Endodermal cell (in vitro differentiated cells): Measurements from ENCODE around the gene CFAP221. TPM values are rescaled to one million over a fixed set of nuclear protein-coding genes. Genes with fewer than 3 reads are reported as not detected.

Experiments used
- DNase-seq: peaks from one replicate; pipeline ENCODE4 v3.0.0-alpha.2; 2017
- H3K27ac ChIP-seq: 2 replicates; pipeline ENCODE4 v1.5.1; 2013; ENCODE audit warnings: mild to moderate bottlenecking, low read depth, low read length, moderate library complexity
- H3K27me3 ChIP-seq: 2 replicates; pipeline ENCODE4 v1.6.1; 2013; ENCODE audit warnings: mild to moderate bottlenecking, low read length, moderate library complexity; ENCODE audit not compliant: insufficient read depth, control insufficient read depth, poor library complexity, severe bottlenecking
- H3K36me3 ChIP-seq: 2 replicates; pipeline ENCODE4 v1.7.0; 2013; ENCODE audit warnings: mild to moderate bottlenecking, low read length, moderate library complexity; ENCODE audit not compliant: control insufficient read depth, insufficient read depth
- H3K4me1 ChIP-seq: one replicate; pipeline ENCODE4 v1.7.0; 2013; ENCODE audit warnings: low read length; ENCODE audit not compliant: control insufficient read depth, insufficient read depth
- H3K4me3 ChIP-seq: 2 replicates; pipeline ENCODE4 v1.5.1; 2013; ENCODE audit warnings: mild to moderate bottlenecking, low read length, moderate library complexity
- H3K9ac ChIP-seq: 2 replicates; pipeline ENCODE4 v1.6.1; 2013; ENCODE audit warnings: mild to moderate bottlenecking, low read length, moderate library complexity; ENCODE audit not compliant: poor library complexity, severe bottlenecking; ENCODE audit errors: extremely low read depth
- H3K9me3 ChIP-seq: 2 replicates; pipeline ENCODE4 v1.6.1; 2013; ENCODE audit warnings: mild to moderate bottlenecking, low read length, moderate library complexity; ENCODE audit not compliant: control insufficient read depth
- H3K27ac Mint-ChIP-seq: 2 replicates; pipeline ENCODE4 v1.8.0; 2020; ENCODE audit warnings: mixed read lengths
- H3K27me3 Mint-ChIP-seq: 2 replicates; pipeline ENCODE4 v1.8.0; 2021; ENCODE audit warnings: mild to moderate bottlenecking, mixed read lengths; ENCODE audit not compliant: insufficient read depth
- H3K36me3 Mint-ChIP-seq: 2 replicates; pipeline ENCODE4 v1.8.0; 2020; ENCODE audit warnings: low read depth, mixed read lengths
- H3K4me1 Mint-ChIP-seq: 2 replicates; pipeline ENCODE4 v1.8.0; 2020; ENCODE audit warnings: mixed read lengths
- H3K4me3 Mint-ChIP-seq: 2 replicates; pipeline ENCODE4 v1.8.0; 2020; ENCODE audit warnings: mild to moderate bottlenecking, moderate library complexity, mixed read lengths
- H3K9me3 Mint-ChIP-seq: 2 replicates; pipeline ENCODE4 v1.8.0; 2020; ENCODE audit warnings: mild to moderate bottlenecking, mixed read lengths
- WGBS, 2 experiments: methylation state at CpG; one replicate each; pipeline versions ENCODE4 v1.1.5 to v1.1.7; 2013; ENCODE audit warnings: missing lambda C conversion rate in 2 of 2, mixed read lengths in 1 of 2; ENCODE audit not compliant: insufficient coverage in 1 of 2, insufficient read length in 1 of 2; 5-methylcytosine and 5-hydroxymethylcytosine counted together
- total RNA-seq, 2 donors: library from RNA; stranded (reverse); fragmentation: NEBNext Ultra II Directional in 1 of 2; extraction: Animal tissue kit (Norgen Biotek cat#: 25700) in 1 of 2; gene quantifications; 2 replicates in 1 of 2; 3 replicates in 1 of 2; pipeline ENCODE4 v1.2.1, GENCODE V29; 2021
- TF ChIP-seq, protein P1 (sequence below): fragments of 200-600 bp; sonication (generic); conservative IDR thresholded peaks from 2 replicates; pipeline ENCODE4 v1.5.0; 2021; ENCODE audit warnings: antibody characterized with exemption, mild to moderate bottlenecking

Gene CFAP221
- total RNA-seq, 2 donors from 2014 or later = 10.0 to 18.0 TPM

DNA sequence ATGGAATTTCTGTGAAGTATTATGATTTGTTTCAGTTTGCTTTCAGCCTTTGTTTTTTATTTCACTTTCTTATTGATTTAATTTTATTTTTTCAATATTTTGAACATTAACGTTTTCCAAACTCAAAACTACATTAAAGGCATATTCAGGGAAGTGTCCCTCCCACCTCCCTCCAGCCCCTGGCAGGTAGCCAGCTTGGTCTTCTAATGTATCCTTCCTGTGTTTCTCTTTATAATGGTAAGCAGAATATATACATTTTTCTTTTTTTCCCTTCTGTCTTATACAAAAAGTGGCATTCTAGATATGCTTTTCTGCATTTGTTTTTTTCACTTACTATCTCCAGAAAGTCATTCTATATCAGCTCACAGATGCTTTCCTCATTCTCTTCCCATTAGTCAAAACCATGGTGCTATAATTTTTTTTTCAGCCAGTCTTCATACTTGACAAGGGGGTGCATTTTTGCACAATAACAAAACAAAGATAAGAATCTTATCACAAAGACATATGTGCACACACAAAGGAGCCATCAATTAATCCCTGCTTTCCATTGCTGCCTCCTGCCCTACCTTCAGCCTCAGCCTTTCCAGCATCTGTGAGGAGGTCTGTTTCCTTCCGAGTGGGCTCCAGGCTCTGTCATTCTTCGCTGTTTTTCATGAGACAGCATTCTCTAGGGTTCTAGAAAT lies 101.1 kb downstream of the CFAP221 start:
- Mint-ChIP-seq H3K4me1 (peaks cover 4% of the 10 kb centered on the region), H3K36me3 (no peaks in the 10 kb centered on the region), H3K27ac (no peak overlapping the region), H3K9me3 (no peaks in the 10 kb centered on the region), H3K4me3 (no peak overlapping the region), H3K27me3 (peaks cover 12% of the 10 kb centered on the region)
- no peaks in the 10 kb centered on the region for H3K4me1 ChIP-seq
- TF ChIP-seq, protein P1, sequence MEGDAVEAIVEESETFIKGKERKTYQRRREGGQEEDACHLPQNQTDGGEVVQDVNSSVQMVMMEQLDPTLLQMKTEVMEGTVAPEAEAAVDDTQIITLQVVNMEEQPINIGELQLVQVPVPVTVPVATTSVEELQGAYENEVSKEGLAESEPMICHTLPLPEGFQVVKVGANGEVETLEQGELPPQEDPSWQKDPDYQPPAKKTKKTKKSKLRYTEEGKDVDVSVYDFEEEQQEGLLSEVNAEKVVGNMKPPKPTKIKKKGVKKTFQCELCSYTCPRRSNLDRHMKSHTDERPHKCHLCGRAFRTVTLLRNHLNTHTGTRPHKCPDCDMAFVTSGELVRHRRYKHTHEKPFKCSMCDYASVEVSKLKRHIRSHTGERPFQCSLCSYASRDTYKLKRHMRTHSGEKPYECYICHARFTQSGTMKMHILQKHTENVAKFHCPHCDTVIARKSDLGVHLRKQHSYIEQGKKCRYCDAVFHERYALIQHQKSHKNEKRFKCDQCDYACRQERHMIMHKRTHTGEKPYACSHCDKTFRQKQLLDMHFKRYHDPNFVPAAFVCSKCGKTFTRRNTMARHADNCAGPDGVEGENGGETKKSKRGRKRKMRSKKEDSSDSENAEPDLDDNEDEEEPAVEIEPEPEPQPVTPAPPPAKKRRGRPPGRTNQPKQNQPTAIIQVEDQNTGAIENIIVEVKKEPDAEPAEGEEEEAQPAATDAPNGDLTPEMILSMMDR = no peak
- no peaks in the 10 kb centered on the region for H3K27me3 ChIP-seq
- no peak for DNase-seq
- no peak overlapping the region for H3K27ac ChIP-seq
- WGBS, 2 experiments = 93 to 100% methylated on average over 1 to 3 of the region's 3 CpGs
- no peak overlapping the region for H3K9ac ChIP-seq
- H3K36me3 ChIP-seq = no peaks in the 10 kb centered on the region
- H3K4me3 ChIP-seq = no peak overlapping the region
- no peaks in the 10 kb centered on the region for H3K9me3 ChIP-seq

DNA sequence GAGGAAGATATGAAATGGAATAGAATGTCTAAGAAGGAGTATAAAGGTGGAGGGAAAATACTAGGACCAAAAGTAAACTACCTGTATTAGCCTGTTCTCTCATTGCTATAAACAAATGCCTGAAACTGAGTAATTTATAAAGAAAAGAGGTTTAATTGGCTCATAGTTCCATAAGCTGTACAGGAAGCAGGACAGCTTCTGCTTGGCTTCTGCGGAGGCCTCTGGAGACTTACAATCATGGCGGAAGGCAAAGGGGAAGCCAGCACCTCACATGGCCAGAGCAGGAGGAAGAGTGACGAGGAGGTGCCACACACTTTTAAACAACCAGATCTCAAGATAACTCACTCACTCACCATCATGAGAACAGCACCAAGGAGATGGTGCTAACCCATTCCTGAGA lies 101.9 kb downstream of the CFAP221 start:
- no peaks in the 10 kb centered on the region for H3K27me3 ChIP-seq
- DNase-seq = no peak
- no peak overlapping the region for H3K27ac Mint-ChIP-seq
- H3K27ac ChIP-seq = no peak overlapping the region
- H3K4me1 Mint-ChIP-seq = peaks cover 8% of the 10 kb centered on the region
- H3K27me3 Mint-ChIP-seq = peaks cover 4% of the 10 kb centered on the region
- no peaks in the 10 kb centered on the region for H3K4me1 ChIP-seq
- H3K36me3 Mint-ChIP-seq = no peaks in the 10 kb centered on the region
- no peaks in the 10 kb centered on the region for H3K36me3 ChIP-seq
- TF ChIP-seq, protein P1 = no peak
- H3K9me3 Mint-ChIP-seq = no peaks in the 10 kb centered on the region
- H3K4me3 Mint-ChIP-seq = no peak overlapping the region
- no peaks in the 10 kb centered on the region for H3K9me3 ChIP-seq
- H3K9ac ChIP-seq = no peak overlapping the region
- 91% methylated on average over 3 of the region's 3 CpGs; no CpG with 5 or more reads in 1 of the 2 experiments for WGBS, 2 experiments
- no peak overlapping the region for H3K4me3 ChIP-seq

DNA sequence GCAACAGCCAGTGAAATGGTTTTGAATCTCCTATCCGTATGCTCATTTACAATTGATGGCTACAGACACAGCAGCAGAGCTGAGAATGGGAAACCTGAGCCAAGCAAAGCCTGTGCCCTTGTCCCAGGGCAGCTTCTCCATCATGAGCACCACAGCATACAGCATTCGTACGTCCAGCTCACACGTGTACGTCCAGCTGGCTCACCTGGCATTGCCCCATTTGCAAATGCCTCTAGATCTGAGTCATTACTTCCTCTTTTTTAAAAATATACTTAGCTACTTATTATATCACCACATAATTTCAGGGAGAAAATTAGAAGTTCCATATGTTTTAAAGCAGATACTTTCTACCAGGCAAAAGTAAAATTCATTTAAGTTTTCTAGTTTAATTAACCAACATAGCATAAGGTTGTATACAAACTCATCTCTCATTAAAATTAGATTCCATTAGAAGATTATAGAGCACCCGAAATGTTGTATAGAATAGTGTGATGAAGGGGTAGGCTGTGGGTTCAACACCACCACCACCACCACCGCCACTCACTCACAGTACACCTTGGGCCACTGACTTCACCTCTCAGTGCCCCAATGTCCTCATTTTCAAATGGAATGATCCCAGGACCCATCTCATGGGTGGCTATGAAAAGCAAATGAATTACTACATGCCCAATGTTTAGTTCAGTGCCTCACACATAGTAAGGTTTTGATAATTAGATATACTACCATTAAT lies 103.4 kb downstream of the CFAP221 start:
- 95 to 100% methylated on average over 5 to 6 of the region's 7 CpGs for WGBS, 2 experiments
- H3K27me3 Mint-ChIP-seq = peaks cover 5% of the 10 kb centered on the region
- no peaks in the 10 kb centered on the region for H3K9me3 Mint-ChIP-seq
- no peak overlapping the region for H3K27ac Mint-ChIP-seq
- no peak overlapping the region for H3K4me3 ChIP-seq
- no peaks in the 10 kb centered on the region for H3K27me3 ChIP-seq
- TF ChIP-seq, protein P1 = no peak
- no peak overlapping the region for H3K27ac ChIP-seq
- no peak for DNase-seq
- no peaks in the 10 kb centered on the region for H3K36me3 ChIP-seq
- H3K9ac ChIP-seq = no peak overlapping the region
- no peaks in the 10 kb centered on the region for H3K36me3 Mint-ChIP-seq
- H3K4me1 Mint-ChIP-seq = peaks cover 8% of the 10 kb centered on the region
- no peak overlapping the region for H3K4me3 Mint-ChIP-seq
- no peaks in the 10 kb centered on the region for H3K9me3 ChIP-seq
- no peaks in the 10 kb centered on the region for H3K4me1 ChIP-seq
